Body of pancreas (tissue), 4 donors: ENCODE results near the gene C11orf91.

Experiments
- CTCF ChIP-seq, 7 experiments: fragments of 450-650 bp in 4 of 7; fragments of 200-600 bp in 3 of 7; sonication (generic) in 3 of 7; IDR thresholded peaks; one replicate each; pipeline ENCODE4 v1.5.1; 2016 to 2019; ENCODE audit warnings: antibody characterized with exemption in 7 of 7
- POLR2A ChIP-seq, 3 donors: fragments of 450-650 bp; IDR thresholded peaks; one replicate each; pipeline ENCODE4 v1.6.1; 2016; ENCODE audit warnings: antibody characterized with exemption in 3 of 3, mild to moderate bottlenecking in 2 of 3

- TF ChIP-seq POLR2A (IDR thresholded peaks at IDR 0.05) (no peak), CTCF (IDR thresholded peaks at IDR 0.05) (no peak)
Measured at GRCh38 chr11:33665350-33666106, 35.1 kb downstream of the C11orf91 start.
